DOHH2 (cell line): ENCODE data around the gene ANXA10.
"Not testable (repeated sequence)": the region's sequence is repeated elsewhere in the genome, so short reads cannot be mapped to it uniquely, and the experiment has no call there.

Source experiments
- H3F3A ChIP-seq: fragments of 200-600 bp; sonication (generic), shearing (Covaris generic); 2 replicates; pipeline ENCODE4 v1.6.0; 2016; ENCODE audit warnings: antibody characterized with exemption, mild to moderate bottlenecking; ENCODE audit not compliant: control insufficient read depth, insufficient read depth
- H3K27ac ChIP-seq: fragments of 200-600 bp; sonication (generic); 2 replicates; pipeline ENCODE4 v1.5.1; 2014; ENCODE audit warnings: low read depth, mild to moderate bottlenecking, low read length, moderate library complexity
- H3K27me3 ChIP-seq: fragments of 200-600 bp; sonication (generic); 2 replicates; pipeline ENCODE4 v1.6.1; 2014; ENCODE audit warnings: mild to moderate bottlenecking, low read length, mixed read lengths; ENCODE audit not compliant: control insufficient read depth
- H3K36me3 ChIP-seq: fragments of 200-600 bp; sonication (generic); 2 replicates; pipeline ENCODE4 v1.6.1; 2014; ENCODE audit warnings: mild to moderate bottlenecking, low read length, moderate library complexity, mixed read lengths; ENCODE audit not compliant: control insufficient read depth
- H3K4me1 ChIP-seq: fragments of 200-600 bp; sonication (generic); 2 replicates; pipeline ENCODE4 v1.6.1; 2014; ENCODE audit warnings: mild to moderate bottlenecking, low read length, mixed read lengths; ENCODE audit not compliant: control insufficient read depth
- H3K4me2 ChIP-seq: fragments of 200-600 bp; sonication (generic); 2 replicates; pipeline ENCODE4 v1.6.0; 2014; ENCODE audit warnings: mild to moderate bottlenecking, low read length, moderate library complexity
- H3K4me3 ChIP-seq: fragments of 200-600 bp; sonication (generic); 2 replicates; pipeline ENCODE4 v1.5.1; 2014; ENCODE audit warnings: mild to moderate bottlenecking, low read length, mixed read lengths
- H3K79me2 ChIP-seq: fragments of 200-600 bp; sonication (generic); 2 replicates; pipeline ENCODE4 v1.6.1; 2014; ENCODE audit warnings: mild to moderate bottlenecking, low read length, mixed read lengths; ENCODE audit not compliant: control insufficient read depth
- H3K9me2 ChIP-seq: fragments of 200-600 bp; sonication (generic); replicated peaks from 2 replicates; pipeline ENCODE4 v1.6.1; 2014; ENCODE audit warnings: mild to moderate bottlenecking, low read length, mixed read lengths; ENCODE audit not compliant: control insufficient read depth
- H3K9me3 ChIP-seq: fragments of 200-600 bp; sonication (generic); 2 replicates; pipeline ENCODE4 v1.6.1; 2014; ENCODE audit warnings: antibody characterized with exemption, low read length, mixed read lengths; ENCODE audit not compliant: control insufficient read depth, insufficient read depth
- H4K20me1 ChIP-seq: fragments of 200-600 bp; sonication (generic); 2 replicates; pipeline ENCODE4 v1.6.0; 2014; ENCODE audit warnings: low read depth, mild to moderate bottlenecking, antibody characterized with exemption, low read length, moderate library complexity; ENCODE audit not compliant: control insufficient read depth, insufficient read depth
- EZH2phosphoT487 ChIP-seq: fragments of 200-600 bp; sonication (generic); IDR thresholded peaks from 2 replicates; pipeline ENCODE4 v1.6.1; 2017; ENCODE audit warnings: borderline replicate concordance, mild to moderate bottlenecking, antibody characterized with exemption, low read length, moderate library complexity, mixed read lengths
- TF ChIP-seq, protein P1 (sequence below): fragments of 200-600 bp; sonication (generic); IDR thresholded peaks from one replicate; pipeline ENCODE4 v1.5.1; 2014; ENCODE audit warnings: antibody characterized with exemption, mild to moderate bottlenecking, low read depth, low read length; ENCODE audit not compliant: poor library complexity, severe bottlenecking

Gene ANXA10

GRCh38 chr4:168101026-168101425 lies 8.7 kb downstream of the ANXA10 start:
- no peaks in the 10 kb centered on the region for H3K9me3 ChIP-seq
- TF ChIP-seq, protein P1, sequence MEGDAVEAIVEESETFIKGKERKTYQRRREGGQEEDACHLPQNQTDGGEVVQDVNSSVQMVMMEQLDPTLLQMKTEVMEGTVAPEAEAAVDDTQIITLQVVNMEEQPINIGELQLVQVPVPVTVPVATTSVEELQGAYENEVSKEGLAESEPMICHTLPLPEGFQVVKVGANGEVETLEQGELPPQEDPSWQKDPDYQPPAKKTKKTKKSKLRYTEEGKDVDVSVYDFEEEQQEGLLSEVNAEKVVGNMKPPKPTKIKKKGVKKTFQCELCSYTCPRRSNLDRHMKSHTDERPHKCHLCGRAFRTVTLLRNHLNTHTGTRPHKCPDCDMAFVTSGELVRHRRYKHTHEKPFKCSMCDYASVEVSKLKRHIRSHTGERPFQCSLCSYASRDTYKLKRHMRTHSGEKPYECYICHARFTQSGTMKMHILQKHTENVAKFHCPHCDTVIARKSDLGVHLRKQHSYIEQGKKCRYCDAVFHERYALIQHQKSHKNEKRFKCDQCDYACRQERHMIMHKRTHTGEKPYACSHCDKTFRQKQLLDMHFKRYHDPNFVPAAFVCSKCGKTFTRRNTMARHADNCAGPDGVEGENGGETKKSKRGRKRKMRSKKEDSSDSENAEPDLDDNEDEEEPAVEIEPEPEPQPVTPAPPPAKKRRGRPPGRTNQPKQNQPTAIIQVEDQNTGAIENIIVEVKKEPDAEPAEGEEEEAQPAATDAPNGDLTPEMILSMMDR: no peak
- no peak for TF ChIP-seq EZH2phosphoT487
- no peaks in the 10 kb centered on the region for H3K4me1 ChIP-seq

GRCh38 chr4:168102403-168102802 lies 10.1 kb downstream of the ANXA10 start:
- Histone ChIP-seq H3K9me2 (no peaks in the 10 kb centered on the region), H3K36me3 (no peaks in the 10 kb centered on the region), H3K4me1 (no peaks in the 10 kb centered on the region), H4K20me1 (no peaks in the 10 kb centered on the region), H3K4me3 (no peak overlapping the region), H3K9me3 (no peaks in the 10 kb centered on the region), H3K79me2 (no peaks in the 10 kb centered on the region), H3K27me3 (no peaks in the 10 kb centered on the region), H3K27ac (no peak overlapping the region), H3F3A (no peaks in the 10 kb centered on the region), H3K4me2 (no peak overlapping the region)
- TF ChIP-seq EZH2phosphoT487: no peak
- TF ChIP-seq, protein P1: no peak

More at GRCh38 chr4:168101026-168101425, 8.7 kb downstream of the ANXA10 start:
- Histone ChIP-seq H3F3A (no peaks in the 10 kb centered on the region), H4K20me1 (no peaks in the 10 kb centered on the region), H3K4me2 (no peak overlapping the region), H3K79me2 (no peaks in the 10 kb centered on the region), H3K4me3 (no peak overlapping the region), H3K27me3 (no peaks in the 10 kb centered on the region), H3K27ac (no peak overlapping the region), H3K36me3 (no peaks in the 10 kb centered on the region), H3K9me2 (no peaks in the 10 kb centered on the region)

GRCh38 chr4:168109527-168109926 lies 17.2 kb downstream of the ANXA10 start:
- H3K4me2 ChIP-seq: no peak overlapping the region
- H4K20me1 ChIP-seq: no peaks in the 10 kb centered on the region
- no peak overlapping the region for H3K4me3 ChIP-seq
- H3K9me2 ChIP-seq: no peaks in the 10 kb centered on the region
- no peaks in the 10 kb centered on the region for H3F3A ChIP-seq
- H3K27me3 ChIP-seq: no peaks in the 10 kb centered on the region
- no peak for TF ChIP-seq EZH2phosphoT487
- H3K27ac ChIP-seq: no peak overlapping the region
- H3K4me1 ChIP-seq: no peaks in the 10 kb centered on the region
- no peaks in the 10 kb centered on the region for H3K36me3 ChIP-seq
- no peaks in the 10 kb centered on the region for H3K9me3 ChIP-seq
- no peaks in the 10 kb centered on the region for H3K79me2 ChIP-seq

- H3F3A ChIP-seq, H3K4me1 ChIP-seq, H3K9me2 ChIP-seq, H3K27ac ChIP-seq, H3K27me3 ChIP-seq, H3K4me2 ChIP-seq, H3K79me2 ChIP-seq, H3K36me3 ChIP-seq, H3K4me3 ChIP-seq, H4K20me1 ChIP-seq, H3K9me3 ChIP-seq: not testable (repeated sequence)
These were observed 20.7 kb downstream of the ANXA10 start for GRCh38 chr4:168113059-168113458.
